Astrocyte (in vitro differentiated cells and primary cell): ENCODE results near the gene CUEDC1. TPM values are rescaled to one million over a fixed set of nuclear protein-coding genes. Genes with fewer than 3 reads are reported as not detected.
A peak's percentile ranks its signal among the peaks of the same experiment; 100 is the strongest.

Source experiments
- DNase-seq: peaks from one replicate; pipeline ENCODE4 v3.0.0-alpha.2; 2010; ENCODE audit warnings: low read depth
- FAIRE-seq: peaks from 2 replicates; lab custom pipeline; 2011; peaks lifted over from hg19 to GRCh38; lab: Jason Lieb, UNC
- H2AFZ ChIP-seq: 2 replicates; pipeline ENCODE4 v1.6.0; 2012; ENCODE audit warnings: low read depth, low read length, inconsistent platforms
- H3K27ac ChIP-seq: 2 replicates; pipeline ENCODE4 v1.5.1; 2011; ENCODE audit warnings: low read depth, low read length, inconsistent platforms
- H3K27me3 ChIP-seq: 2 replicates; pipeline ENCODE4 v1.6.0; 2011; ENCODE audit warnings: low read length, inconsistent platforms; ENCODE audit not compliant: insufficient read depth
- H3K36me3 ChIP-seq: 2 replicates; pipeline ENCODE4 v1.5.1; 2011; ENCODE audit warnings: low read length, inconsistent platforms; ENCODE audit not compliant: insufficient read depth
- H3K4me1 ChIP-seq: 2 replicates; pipeline ENCODE4 v1.5.1; 2011; ENCODE audit warnings: low read length, inconsistent platforms; ENCODE audit not compliant: insufficient read depth
- H3K4me2 ChIP-seq: 2 replicates; pipeline ENCODE4 v1.6.0; 2012; ENCODE audit warnings: low read length, inconsistent platforms
- H3K4me3 ChIP-seq: 2 replicates; pipeline ENCODE4 v1.5.1; 2011; ENCODE audit warnings: low read depth, mild to moderate bottlenecking, low read length, inconsistent platforms; ENCODE audit not compliant: insufficient read depth
- H3K79me2 ChIP-seq: 2 replicates; pipeline ENCODE4 v1.6.0; 2012; ENCODE audit warnings: mild to moderate bottlenecking, low read length, inconsistent platforms; ENCODE audit not compliant: insufficient read depth
- H3K9ac ChIP-seq: 2 replicates; pipeline ENCODE4 v1.6.0; 2012; ENCODE audit warnings: mild to moderate bottlenecking, low read length, inconsistent platforms
- H3K9me3 ChIP-seq: 2 replicates; pipeline ENCODE4 v1.5.1; 2012; ENCODE audit warnings: low read depth, mild to moderate bottlenecking, low read length, inconsistent platforms; ENCODE audit not compliant: insufficient read depth
- H4K20me1 ChIP-seq: 2 replicates; pipeline ENCODE4 v1.6.0; 2012; ENCODE audit warnings: low read length, inconsistent platforms; ENCODE audit not compliant: insufficient read depth
- H3K27ac Mint-ChIP-seq: one replicate; pipeline ENCODE4 v1.8.0; 2021; ENCODE audit warnings: mild to moderate bottlenecking, mixed read lengths; ENCODE audit not compliant: unreplicated experiment
- H3K27me3 Mint-ChIP-seq: one replicate; pipeline ENCODE4 v1.8.0; 2021; ENCODE audit warnings: low read depth, mixed read lengths; ENCODE audit not compliant: unreplicated experiment
- H3K36me3 Mint-ChIP-seq: one replicate; pipeline ENCODE4 v1.8.0; 2021; ENCODE audit warnings: low read depth, mixed read lengths; ENCODE audit not compliant: unreplicated experiment
- H3K4me1 Mint-ChIP-seq: one replicate; pipeline ENCODE4 v1.8.0; 2021; ENCODE audit warnings: low read depth, mixed read lengths; ENCODE audit not compliant: unreplicated experiment
- H3K4me3 Mint-ChIP-seq: one replicate; pipeline ENCODE4 v1.8.0; 2021; ENCODE audit warnings: mild to moderate bottlenecking, moderate library complexity, mixed read lengths; ENCODE audit not compliant: unreplicated experiment
- H3K9me3 Mint-ChIP-seq: one replicate; pipeline ENCODE4 v1.8.0; 2021; ENCODE audit warnings: mild to moderate bottlenecking, mixed read lengths; ENCODE audit not compliant: unreplicated experiment
- CTCF ChIP-seq: IDR thresholded peaks from 2 replicates; pipeline ENCODE4 v1.5.1; 2011; ENCODE audit warnings: low read depth, mild to moderate bottlenecking, inconsistent platforms, low read length, moderate library complexity; ENCODE audit not compliant: insufficient read depth
- EZH2 ChIP-seq: IDR thresholded peaks from 2 replicates; pipeline ENCODE4 v1.6.1; 2012; ENCODE audit warnings: mild to moderate bottlenecking, low read length, inconsistent platforms; ENCODE audit not compliant: insufficient read depth
- total RNA-seq: library from RNA; stranded (reverse); gene quantifications from 2 replicates; pipeline ENCODE4 v1.2.1, GENCODE V29; 2021

CUEDC1 gene
- total RNA-seq, 1 donor from 2014 or later: 43.7 TPM

DNA sequence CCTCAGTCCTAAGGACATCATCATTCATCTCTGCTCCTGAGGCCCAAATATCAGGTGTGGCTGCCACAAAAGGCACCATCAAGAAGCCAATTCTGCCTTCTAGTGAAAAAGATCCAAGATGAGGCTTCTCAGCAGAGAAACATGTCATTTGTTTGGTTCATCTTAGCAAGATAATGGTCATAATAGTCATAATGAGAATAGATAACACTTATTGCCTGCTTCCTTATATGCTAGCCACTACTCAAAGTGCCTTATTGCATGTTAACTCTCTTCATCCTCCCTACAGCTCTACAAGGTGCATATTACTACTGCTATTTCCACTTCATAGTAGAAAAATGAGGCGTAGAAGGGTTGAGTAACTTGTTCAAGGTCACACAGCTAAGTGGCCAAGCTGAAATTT is 60.4 kb downstream of the CUEDC1 start:
- Mint-ChIP-seq H3K4me1 (peaks cover 39% of the 10 kb centered on the region), H3K9me3 (peaks cover 1% of the 10 kb centered on the region), H3K27ac (peak overlapping the region; percentile 41), H3K4me3 (no peak overlapping the region), H3K36me3 (no peaks in the 10 kb centered on the region), H3K27me3 (no peaks in the 10 kb centered on the region)
- DNase-seq: no peak
- no peak overlapping the region for H3K27ac ChIP-seq
- peaks cover 57% of the 10 kb centered on the region for H3K4me1 ChIP-seq
- H3K27me3 ChIP-seq: no peaks in the 10 kb centered on the region
- H3K4me3 ChIP-seq: no peak overlapping the region
- H2AFZ ChIP-seq: no peak overlapping the region
- TF ChIP-seq CTCF (no peak), EZH2 (no peak)
- no peaks in the 10 kb centered on the region for H3K9me3 ChIP-seq
- H4K20me1 ChIP-seq: peaks cover 10% of the 10 kb centered on the region
- H3K4me2 ChIP-seq: no peak overlapping the region
- no peak overlapping the region for H3K9ac ChIP-seq
- no peaks in the 10 kb centered on the region for H3K36me3 ChIP-seq
- H3K79me2 ChIP-seq: peaks cover 21% of the 10 kb centered on the region
- no peak for FAIRE-seq

GRCh38 chr17:57892820-57893595 is 62.2 kb downstream of the CUEDC1 start:
- Histone ChIP-seq H3K9me3 (no peaks in the 10 kb centered on the region), H3K4me2 (peak overlapping the region; percentile 77), H4K20me1 (peaks cover 7% of the 10 kb centered on the region), H3K4me3 (peak overlapping the region; percentile 14), H3K36me3 (no peaks in the 10 kb centered on the region), H3K4me1 (peaks cover 47% of the 10 kb centered on the region), H3K27me3 (no peaks in the 10 kb centered on the region), H3K27ac (peak overlapping the region; percentile 92), H3K9ac (peak overlapping the region; percentile 75), H2AFZ (peak overlapping the region; percentile 5), H3K79me2 (peaks cover 32% of the 10 kb centered on the region)
- Mint-ChIP-seq H3K4me1 (peaks cover 22% of the 10 kb centered on the region), H3K9me3 (peaks cover 1% of the 10 kb centered on the region), H3K27me3 (no peaks in the 10 kb centered on the region), H3K4me3 (peak overlapping the region; percentile 66), H3K36me3 (no peaks in the 10 kb centered on the region), H3K27ac (peak overlapping the region; percentile 98)
- no peak for TF ChIP-seq CTCF
- no peak for TF ChIP-seq EZH2
- peak; percentile 96 for FAIRE-seq
- DNase-seq: peak; percentile 96

- DNase-seq: peak; percentile 66
- Histone ChIP-seq H3K27ac (peak overlapping the region; percentile 92), H3K9me3 (no peaks in the 10 kb centered on the region), H4K20me1 (peaks cover 6% of the 10 kb centered on the region), H2AFZ (no peak overlapping the region), H3K4me1 (peaks cover 46% of the 10 kb centered on the region), H3K4me2 (peak overlapping the region; percentile 77), H3K9ac (peak overlapping the region; percentile 75), H3K27me3 (no peaks in the 10 kb centered on the region), H3K36me3 (no peaks in the 10 kb centered on the region), H3K79me2 (peaks cover 32% of the 10 kb centered on the region), H3K4me3 (peak overlapping the region; percentile 14)
- TF ChIP-seq EZH2: no peak
- TF ChIP-seq CTCF: peak; percentile 98
- Mint-ChIP-seq H3K9me3 (peaks cover 1% of the 10 kb centered on the region), H3K27ac (peak overlapping the region; percentile 98), H3K4me3 (no peak overlapping the region), H3K27me3 (no peaks in the 10 kb centered on the region), H3K4me1 (peaks cover 19% of the 10 kb centered on the region), H3K36me3 (no peaks in the 10 kb centered on the region)
- peak; percentile 34 for FAIRE-seq
Measured at GRCh38 chr17:57892146-57892819, 62.9 kb downstream of the CUEDC1 start.
